ENCODE results near the gene EIF4B.

EIF4B gene

DNA sequence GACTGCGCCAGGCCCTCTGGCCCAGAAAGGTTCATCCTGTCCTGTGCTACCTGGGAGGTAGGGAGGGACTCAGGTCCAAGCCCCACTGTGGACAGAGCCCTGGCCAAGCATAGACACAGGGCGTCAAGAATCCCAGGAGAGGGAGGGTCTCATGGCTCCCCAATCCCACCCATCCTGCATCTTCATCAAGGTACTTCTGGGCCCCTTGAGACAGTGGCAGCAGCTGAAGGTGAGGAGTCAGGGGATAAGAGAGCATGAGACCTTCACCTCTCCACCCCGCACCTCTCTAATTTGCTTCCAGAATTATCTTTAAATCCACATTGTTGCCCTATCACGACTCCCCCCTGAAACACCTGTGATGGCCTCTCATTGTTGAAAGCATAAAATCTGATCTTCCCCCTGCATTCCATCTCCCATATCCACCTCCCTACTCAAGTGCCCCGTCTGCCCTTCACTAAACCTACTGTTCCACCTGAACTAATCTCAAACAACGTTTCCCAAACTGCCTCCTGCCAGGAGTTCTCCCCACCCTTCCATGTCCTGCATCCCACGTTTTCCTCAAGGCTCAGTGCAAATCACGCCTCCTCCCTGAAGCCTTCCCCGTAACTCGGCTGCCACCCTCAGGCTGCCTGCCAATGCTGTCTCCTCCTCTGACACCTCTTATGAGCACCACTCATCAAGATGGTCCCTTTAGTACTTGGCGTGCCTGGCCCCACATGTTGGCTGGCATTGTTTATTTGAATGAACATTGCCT, 30.3 kb upstream of the EIF4B start:
- H3K36me3 ChIP-seq (ENCODE audit: low read depth), result no peaks in the 10 kb centered on the region
- ATAC-seq (ENCODE audit: low read depth) (peak; percentile 54), DNase-seq (ENCODE audit: low spot score) (peak; percentile 69)
- H3K27ac ChIP-seq (ENCODE audit: poor library complexity, severe bottlenecking), result peak overlapping the region; percentile 12
- no peaks in the 10 kb centered on the region for H3K27me3 ChIP-seq (ENCODE audit: insufficient read depth, poor library complexity, severe bottlenecking)
- H3K9me3 ChIP-seq (ENCODE audit: severe bottlenecking), result no peaks in the 10 kb centered on the region
- peak; percentile 82 for TF ChIP-seq CTCF (IDR thresholded peaks at IDR 0.05; ENCODE audit: poor library complexity, severe bottlenecking)
- no peak overlapping the region for H3K4me3 ChIP-seq (ENCODE audit: severe bottlenecking)
- peaks cover 13% of the 10 kb centered on the region for H3K4me1 ChIP-seq (ENCODE audit: insufficient read depth, poor library complexity, severe bottlenecking)

GRCh38 chr12:52976574-52977071, 29.6 kb upstream of the EIF4B start:
- H3K27ac ChIP-seq (ENCODE audit: poor library complexity, severe bottlenecking), result no peak overlapping the region
- H3K4me3 ChIP-seq (ENCODE audit: severe bottlenecking), result no peak overlapping the region
- no peak for DNase-seq (ENCODE audit: low spot score)
- peak; percentile 58 for TF ChIP-seq CTCF (IDR thresholded peaks at IDR 0.05; ENCODE audit: poor library complexity, severe bottlenecking)
- ATAC-seq (ENCODE audit: low read depth), result no peak
- no peaks in the 10 kb centered on the region for H3K36me3 ChIP-seq (ENCODE audit: low read depth)
- H3K4me1 ChIP-seq (ENCODE audit: insufficient read depth, poor library complexity, severe bottlenecking), result peaks cover 6% of the 10 kb centered on the region
- H3K9me3 ChIP-seq (ENCODE audit: severe bottlenecking), result no peaks in the 10 kb centered on the region
- H3K27me3 ChIP-seq (ENCODE audit: insufficient read depth, poor library complexity, severe bottlenecking), result no peaks in the 10 kb centered on the region

DNA sequence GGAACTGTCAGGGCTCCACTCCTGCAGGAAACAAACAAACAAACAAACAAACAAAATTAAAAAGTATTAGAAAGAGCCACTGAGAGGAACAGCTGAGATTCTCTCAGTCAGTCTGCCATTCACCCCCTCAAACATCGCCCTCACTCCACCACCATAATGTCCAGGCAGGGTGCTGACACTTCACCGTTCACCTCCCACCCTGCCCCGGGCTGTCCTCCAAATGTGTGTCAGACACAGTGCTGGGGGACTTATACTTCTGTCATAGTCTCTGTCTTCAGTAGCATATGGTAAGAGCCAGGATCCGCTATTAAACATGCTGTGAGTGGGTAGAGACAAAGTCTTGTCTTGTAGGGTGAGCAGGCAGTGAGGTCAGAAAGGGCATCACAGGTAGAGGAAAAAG, 29.1 kb upstream of the EIF4B start:
- Histone ChIP-seq H3K27ac (ENCODE audit: poor library complexity, severe bottlenecking) (no peak overlapping the region), H3K36me3 (ENCODE audit: low read depth) (no peaks in the 10 kb centered on the region), H3K4me1 (ENCODE audit: insufficient read depth, poor library complexity, severe bottlenecking) (peaks cover 2% of the 10 kb centered on the region), H3K4me3 (ENCODE audit: severe bottlenecking) (no peak overlapping the region), H3K27me3 (ENCODE audit: insufficient read depth, poor library complexity, severe bottlenecking) (no peaks in the 10 kb centered on the region), H3K9me3 (ENCODE audit: severe bottlenecking) (no peaks in the 10 kb centered on the region)
- no peak for TF ChIP-seq CTCF (IDR thresholded peaks at IDR 0.05; ENCODE audit: poor library complexity, severe bottlenecking)
- DNase-seq (ENCODE audit: low spot score), result no peak
- no peak for ATAC-seq (ENCODE audit: low read depth)

DNA sequence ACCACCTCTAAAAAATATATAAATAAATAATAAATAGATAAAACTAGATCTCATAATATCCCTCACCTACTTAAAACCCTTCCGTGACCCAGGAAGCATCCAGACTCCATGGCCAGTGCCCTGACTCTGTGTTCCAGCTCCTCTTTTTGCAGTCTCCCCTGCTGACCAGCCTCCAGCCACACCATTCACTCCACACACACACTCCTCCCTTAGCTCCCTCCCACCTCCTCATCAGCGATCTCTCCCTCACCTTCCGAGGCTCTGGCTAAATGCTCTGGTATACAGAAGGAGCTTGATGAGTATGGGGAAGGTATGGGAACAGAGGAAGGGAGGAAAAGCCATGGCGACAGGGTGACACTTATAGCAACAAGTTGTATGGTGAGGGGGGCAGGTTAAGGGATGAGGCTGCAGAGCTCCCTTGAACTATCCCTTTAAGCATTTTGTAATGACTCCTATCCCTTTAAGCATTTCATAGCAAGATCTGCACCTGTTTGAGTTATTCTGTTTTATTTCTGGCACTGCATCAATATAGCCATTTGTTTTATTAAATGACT, 26.1 kb upstream of the EIF4B start:
- H3K9me3 ChIP-seq (ENCODE audit: severe bottlenecking), result no peaks in the 10 kb centered on the region
- H3K36me3 ChIP-seq (ENCODE audit: low read depth), result no peaks in the 10 kb centered on the region
- no peak for TF ChIP-seq CTCF (IDR thresholded peaks at IDR 0.05; ENCODE audit: poor library complexity, severe bottlenecking)
- H3K27ac ChIP-seq (ENCODE audit: poor library complexity, severe bottlenecking), result no peak overlapping the region
- no peaks in the 10 kb centered on the region for H3K27me3 ChIP-seq (ENCODE audit: insufficient read depth, poor library complexity, severe bottlenecking)
- H3K4me1 ChIP-seq (ENCODE audit: insufficient read depth, poor library complexity, severe bottlenecking), result no peaks in the 10 kb centered on the region
- no peak for ATAC-seq (ENCODE audit: low read depth)
- H3K4me3 ChIP-seq (ENCODE audit: severe bottlenecking), result no peak overlapping the region
- DNase-seq (ENCODE audit: low spot score), result no peak

All from RWPE2 (cell line).